GM12878 (cell line): ENCODE data around the gene TTI1. TPM values are rescaled to one million over a fixed set of nuclear protein-coding genes. Genes with fewer than 3 reads are reported as not detected.

Experiments used
- ATAC-seq: fragments of 200-7000 bp; cut with Tn5 transposase; 3 replicates; pipeline ENCODE4 v1.9.1; 2020; ENCODE audit warnings: mild to moderate bottlenecking, moderate library complexity
- BruUV-seq: library from RNA; stranded (reverse); fragments of 400-500 nt; replicated peaks from 2 replicates; lab custom pipeline; 2021; lab: Mats Ljungman, UMichigan
- CTCF ChIA-PET: fragments of 300-600 bp; sonication (Branson Sonifier 250); formaldehyde crosslinking; extraction: SDS; loops from one replicate; lab custom pipeline; 2021; ENCODE audit warnings: inconsistent platforms; lab: Yijun Ruan, JAX
- POLR2A ChIA-PET: fragments of 350-600 bp; formaldehyde crosslinking; extraction: SDS; loops from one replicate; lab custom pipeline; 2021; ENCODE audit warnings: inconsistent platforms; lab: Charles Lee
- RAD21 ChIA-PET: fragments of 300-600 bp; sonication (Branson Sonifier 250); formaldehyde crosslinking; loops from one replicate; lab custom pipeline; 2023; ENCODE audit warnings: antibody characterized with exemption; ENCODE audit not compliant: unreplicated experiment; lab: Charles Lee
- SMC1A ChIA-PET: fragments of 300-600 bp; sonication (Branson Sonifier 250); formaldehyde crosslinking; loops from one replicate; lab custom pipeline; 2023; ENCODE audit not compliant: unreplicated experiment, uncharacterized antibody; lab: Charles Lee
- DNase-seq: peaks from one replicate; pipeline ENCODE4 v3.0.0-alpha.2; 2011; ENCODE audit warnings: low read depth, low spot score
- FAIRE-seq: peaks from 3 replicates; lab custom pipeline; 2011; peaks lifted over from hg19 to GRCh38; lab: Jason Lieb, UNC
- H2AFZ ChIP-seq: 2 replicates; pipeline ENCODE4 v1.6.0; 2011; ENCODE audit warnings: low read depth, low read length, control low read depth; ENCODE audit not compliant: control insufficient read depth
- H3K27ac ChIP-seq: 2 replicates; pipeline ENCODE4 v1.5.1; 2011; ENCODE audit warnings: control low read depth; ENCODE audit not compliant: control insufficient read depth, insufficient read depth
- H3K27me3 ChIP-seq, 2 experiments: replicated peaks in 1 of 2; 2 replicates each; pipeline versions ENCODE4 v1.6.0 to v1.6.1; 2011; ENCODE audit warnings: low read length in 1 of 2; ENCODE audit not compliant: control insufficient read depth in 2 of 2, insufficient read depth in 2 of 2
- H3K36me3 ChIP-seq, 2 experiments: 2 replicates each; pipeline ENCODE4 v1.5.1; 2011; ENCODE audit warnings: low read length in 1 of 2; ENCODE audit not compliant: control insufficient read depth in 2 of 2, insufficient read depth in 2 of 2
- H3K4me1 ChIP-seq: 2 replicates; pipeline ENCODE4 v1.6.1; 2011; ENCODE audit warnings: mild to moderate bottlenecking, low read length, moderate library complexity, mixed read lengths; ENCODE audit not compliant: control insufficient read depth, insufficient read depth
- H3K4me2 ChIP-seq: 2 replicates; pipeline ENCODE4 v1.6.0; 2011; ENCODE audit warnings: control low read depth; ENCODE audit not compliant: control insufficient read depth, insufficient read depth
- H3K4me3 ChIP-seq: fragments of 200-600 bp; sonication (generic); 2 replicates; pipeline ENCODE4 v1.5.1; 2016
- H3K79me2 ChIP-seq: 2 replicates; pipeline ENCODE4 v1.6.0; 2011; ENCODE audit warnings: low read length; ENCODE audit not compliant: control insufficient read depth, insufficient read depth
- H3K9ac ChIP-seq: 2 replicates; pipeline ENCODE4 v1.8.0; 2011; ENCODE audit warnings: low read length, control low read depth, mixed read lengths; ENCODE audit not compliant: control insufficient read depth, insufficient read depth
- H3K9me3 ChIP-seq: replicated peaks from 3 replicates; pipeline ENCODE4 v1.5.1; 2011; ENCODE audit warnings: mild to moderate bottlenecking, low read length; ENCODE audit not compliant: control insufficient read depth, insufficient read depth
- H4K20me1 ChIP-seq: 2 replicates; pipeline ENCODE4 v1.6.0; 2011; ENCODE audit not compliant: control insufficient read depth, insufficient read depth
- ATF7 ChIP-seq: fragments of 450-650 bp; IDR thresholded peaks from 2 replicates; pipeline ENCODE4 v1.6.1; 2016; ENCODE audit warnings: low read depth, mild to moderate bottlenecking
- BMI1 ChIP-seq: fragments of 450-650 bp; IDR thresholded peaks from 2 replicates; pipeline ENCODE4 v1.6.1; 2016; ENCODE audit warnings: mild to moderate bottlenecking, moderate library complexity, borderline replicate concordance
- CREM ChIP-seq: IDR thresholded peaks from 2 replicates; pipeline ENCODE4 v1.6.1; 2014; ENCODE audit warnings: antibody characterized with exemption, low read depth
- EGR1 ChIP-seq, 2 experiments: IDR thresholded peaks; 1 replicate in 1 of 2; 2 replicates in 1 of 2; pipeline ENCODE4 v1.6.1; 2011 to 2012; ENCODE audit warnings: low read depth in 2 of 2, low read length in 2 of 2, borderline replicate concordance in 1 of 2, mild to moderate bottlenecking in 1 of 2, moderate library complexity in 1 of 2
- GABPA ChIP-seq: IDR thresholded peaks from 2 replicates; pipeline ENCODE4 v1.6.1; 2014; ENCODE audit warnings: antibody characterized with exemption, low read depth, mild to moderate bottlenecking, inconsistent platforms
- IRF4 ChIP-seq: IDR thresholded peaks from 2 replicates; pipeline ENCODE4 v1.6.1; 2011; ENCODE audit warnings: low read depth, low read length
- MAX ChIP-seq: IDR thresholded peaks from 2 replicates; pipeline ENCODE4 v1.6.1; 2012; ENCODE audit warnings: low read depth, low read length, improper control_type of control experiment
- MXI1 ChIP-seq: fragments of 150-350 bp; IDR thresholded peaks from 2 replicates; pipeline ENCODE4 v1.6.1; 2011; ENCODE audit warnings: low read depth, mild to moderate bottlenecking, inconsistent platforms, low read length, improper control_type of control experiment
- PKNOX1 ChIP-seq: fragments of 450-650 bp; IDR thresholded peaks from 2 replicates; pipeline ENCODE4 v1.6.1; 2016; ENCODE audit warnings: mild to moderate bottlenecking
- PML ChIP-seq: IDR thresholded peaks from 2 replicates; pipeline ENCODE4 v1.6.1; 2012; ENCODE audit warnings: low read length, inconsistent platforms
- PRDM15 ChIP-seq: fragments of 450-650 bp; formaldehyde crosslinking; IDR thresholded peaks from 2 replicates; pipeline ENCODE4 v1.4.0; 2020; ENCODE audit warnings: mild to moderate bottlenecking, moderate library complexity
- RCOR1 ChIP-seq: conservative IDR thresholded peaks from 2 replicates; pipeline ENCODE4 v1.6.1; 2012; ENCODE audit warnings: low read depth, low read length, improper control_type of control experiment
- RFX5 ChIP-seq: IDR thresholded peaks from 2 replicates; pipeline ENCODE4 v1.6.1; 2011; ENCODE audit warnings: low read depth, low read length, improper control_type of control experiment
- SIN3A ChIP-seq: IDR thresholded peaks from 2 replicates; pipeline ENCODE4 v1.6.1; 2012; ENCODE audit warnings: low read depth, low read length, improper control_type of control experiment
- SMAD5 ChIP-seq: IDR thresholded peaks from 2 replicates; pipeline ENCODE4 v1.6.1; 2016; ENCODE audit warnings: antibody characterized with exemption, low read depth
- TARDBP ChIP-seq: IDR thresholded peaks from 2 replicates; pipeline ENCODE4 v1.6.1; 2016; ENCODE audit warnings: borderline replicate concordance
- TBL1XR1 ChIP-seq: IDR thresholded peaks from 2 replicates; pipeline ENCODE4 v1.6.1; 2012; ENCODE audit warnings: low read depth, low read length, improper control_type of control experiment
- WRNIP1 ChIP-seq: IDR thresholded peaks from 2 replicates; pipeline ENCODE4 v1.6.1; 2011; ENCODE audit warnings: low read depth, low read length, improper control_type of control experiment, borderline replicate concordance
- ZBED1 ChIP-seq: IDR thresholded peaks from 2 replicates; pipeline ENCODE4 v1.6.1; 2016; ENCODE audit warnings: borderline replicate concordance
- WGBS: methylation state at CpG from one replicate; pipeline ENCODE4 v1.1.6; 2016; ENCODE audit warnings: low lambda C conversion rate; ENCODE audit not compliant: insufficient replicate concordance, insufficient coverage; ENCODE audit errors: missing lambda C conversion rate; 5-methylcytosine and 5-hydroxymethylcytosine counted together
- in situ Hi-C: fragments of 300-500 bp; cut with MboI; formaldehyde crosslinking; loops from 9 replicates; pipeline ENCODE4 v1.14.3; 2018; ENCODE audit warnings: mixed read lengths
- intact Hi-C: fragments of 100-400 bp; cut with micrococcal nuclease; formaldehyde crosslinking; loops from one replicate; pipeline ENCODE4 v1.14.2; 2022; ENCODE audit not compliant: unreplicated experiment
- polyA plus RNA-seq, 11 experiments: library from polyadenylated mRNA; depleted of rRNA in 4 of 11; unstranded in 6 of 11; stranded (reverse) in 5 of 11; fragments of >200 nt; fragmentation: Nextera tagmentation in 4 of 11; fragmentation: Illumina TruSeq in 1 of 11; extraction: Ambion mirVana in 4 of 11; extraction: Trizol in 1 of 11; gene quantifications; 1 replicate in 1 of 11; 2 replicates in 10 of 11; pipeline versions ENCODE4 v1.2.1 to v1.2.3, GENCODE V29; 2011 to 2016; ENCODE audit warnings: inconsistent platforms in 2 of 11, missing spikeins in 2 of 11, low read depth in 1 of 11
- total RNA-seq, 4 experiments: library from RNA; depleted of rRNA in 3 of 4; stranded (reverse); fragments of >200 nt in 3 of 4; fragmentation: Illumina TruSeq in 1 of 4; extraction: Trizol in 1 of 4; gene quantifications; 2 replicates each; pipeline versions ENCODE4 v1.2.1 to v1.2.3, GENCODE V29; 2013 to 2021

Gene TTI1
- total and polyA plus RNA-seq, 10 of the 15 experiments (the other 5 are each of a cell fraction or from before 2014, with no cell fraction given) = 5.3 to 44.6 (median 24.9) TPM

- SMC1A ChIA-PET = interaction anchor here (0.6 kb wide), 1 partner anchor 11 kb away, joined by 3 read pairs; no protein-coding TSS in a partner anchor
- Histone ChIP-seq H3K4me2 (no peak overlapping the region), H4K20me1 (no peaks in the 10 kb centered on the region), H3K9me3 (no peaks in the 10 kb centered on the region), H3K4me3 (no peak overlapping the region), H3K36me3 (no peaks in the 10 kb centered on the region), H3K4me1 (no peaks in the 10 kb centered on the region), H3K79me2 (no peaks in the 10 kb centered on the region), H3K27ac (no peak overlapping the region), H3K9ac (no peak overlapping the region), H3K27me3 (no peaks in the 10 kb centered on the region), H2AFZ (no peak overlapping the region)
- ATAC-seq = no peak
- no TSS peak for BruUV-seq
- CTCF ChIA-PET = interaction anchor here (0.6 kb wide), 1 partner anchor 1901 kb away, joined by 3 read pairs; no protein-coding TSS in a partner anchor
- POLR2A ChIA-PET = no interaction called here
- in situ Hi-C loops = no loop called here
- no peak for FAIRE-seq
- intact Hi-C loops = no loop called here
- 84% methylated on average over 6 of the region's 6 CpGs for WGBS
- no peak for DNase-seq
- RAD21 ChIA-PET = no interaction called here
- TF ChIP-seq GABPA (no peak), SIN3A (no peak), IRF4 (no peak), EGR1 (IDR thresholded peaks at IDR 0.05; ENCODE audit: borderline replicate concordance in 1 of 2, low read depth in 2 of 2, low read length in 2 of 2) (no peak), BMI1 (no peak), CREM (no peak), ZBED1 (no peak), SMAD5 (no peak), PRDM15 (CRISPR knock-in tag) (no peak), TARDBP (no peak), PKNOX1 (no peak), WRNIP1 (no peak), TBL1XR1 (no peak), PML (no peak), MAX (no peak), ATF7 (no peak), MXI1 (no peak), RCOR1 (no peak), RFX5 (no peak)
Observed at GRCh38 chr20:37977786-37978185, 55.5 kb downstream of the TTI1 start.
